ENCODE data around the gene HSPA4.
"Not testable (repeated sequence)": the region's sequence is repeated elsewhere in the genome, so short reads cannot be mapped to it uniquely, and the experiment has no call there.

HSPA4 gene

GRCh38 chr5:133051542-133052316 lies at the start of gene HSPA4:
TSS of gene HSPA4 (plus strand) at chr5:133052013. CDS start at chr5:133052251, 238 bp downstream.
- peak; percentile 95 for DNase-seq (ENCODE audit: low read depth in 2 of 2, low spot score in 1 of 2)

GRCh38 chr5:133006653-133007052 lies 45.2 kb upstream of the HSPA4 start:
- no peak for DNase-seq (ENCODE audit: low read depth in 2 of 2, low spot score in 1 of 2)

DNA sequence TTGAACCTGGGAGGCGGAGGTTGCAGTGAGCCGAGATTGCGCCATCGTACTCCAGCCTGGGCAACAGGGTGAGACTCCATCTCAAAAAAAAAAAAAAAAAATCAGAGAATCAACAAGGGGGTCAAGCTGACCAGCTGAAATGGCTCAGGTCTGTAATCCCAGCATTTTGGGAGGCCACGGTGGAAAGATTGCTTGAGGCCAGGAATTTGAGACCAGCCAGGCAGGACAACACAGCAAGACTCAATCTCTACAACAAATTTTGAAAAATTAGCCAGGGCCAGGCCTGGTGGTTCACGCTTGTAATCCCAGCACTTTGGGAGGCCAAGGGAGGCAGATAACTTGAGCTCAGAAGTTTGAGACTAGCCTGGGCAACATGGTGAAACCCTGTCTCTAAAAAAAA lies 43.4 kb upstream of the HSPA4 start:
- DNase-seq (ENCODE audit: low read depth in 2 of 2, low spot score in 1 of 2): not testable (repeated sequence)

- DNase-seq (ENCODE audit: low read depth in 2 of 2, low spot score in 1 of 2): no peak
Observed at GRCh38 chr5:133015466-133015865, 36.3 kb upstream of the HSPA4 start.

DNA sequence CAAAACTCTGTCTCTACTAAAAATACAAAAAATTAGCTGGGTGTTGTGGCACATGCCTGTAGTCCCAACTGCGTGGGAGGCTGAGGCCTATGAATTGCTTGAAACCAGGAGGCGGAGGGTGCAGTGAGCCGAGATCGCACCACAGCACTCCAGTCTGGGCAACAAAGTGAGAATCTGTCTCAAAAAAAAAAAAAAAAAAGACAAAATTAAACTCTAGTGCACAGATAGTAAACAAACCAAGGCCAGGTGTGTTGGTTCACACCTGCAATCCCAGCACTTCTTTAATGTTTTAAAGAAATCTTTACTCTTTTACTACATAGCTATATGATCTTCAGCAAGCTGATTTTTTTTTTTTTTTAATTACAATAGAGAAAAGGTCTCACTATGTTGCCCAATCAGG lies 33.8 kb upstream of the HSPA4 start:
- no peak for DNase-seq (ENCODE audit: low read depth in 2 of 2, low spot score in 1 of 2)

DNA sequence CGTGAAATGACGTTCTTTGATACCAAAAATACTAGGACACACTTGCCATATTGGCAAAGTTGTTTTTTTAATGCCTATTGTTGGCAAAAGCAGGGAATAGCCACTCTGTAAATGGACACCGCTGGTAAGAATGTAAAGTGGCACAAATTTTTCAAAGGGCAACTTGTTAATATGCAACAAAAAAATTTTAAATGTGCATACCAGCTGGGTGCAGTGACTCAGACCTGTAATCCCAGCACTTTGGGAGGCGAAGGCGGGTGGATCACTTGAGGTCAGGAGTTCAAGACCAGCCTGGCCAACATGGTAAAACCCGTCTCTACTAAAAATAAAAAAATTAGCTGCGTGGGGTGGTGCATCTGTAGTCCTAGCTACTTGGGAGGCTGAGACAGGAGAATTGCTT lies 32.3 kb upstream of the HSPA4 start:
- not testable (repeated sequence) for DNase-seq (ENCODE audit: low read depth in 2 of 2, low spot score in 1 of 2)

DNA sequence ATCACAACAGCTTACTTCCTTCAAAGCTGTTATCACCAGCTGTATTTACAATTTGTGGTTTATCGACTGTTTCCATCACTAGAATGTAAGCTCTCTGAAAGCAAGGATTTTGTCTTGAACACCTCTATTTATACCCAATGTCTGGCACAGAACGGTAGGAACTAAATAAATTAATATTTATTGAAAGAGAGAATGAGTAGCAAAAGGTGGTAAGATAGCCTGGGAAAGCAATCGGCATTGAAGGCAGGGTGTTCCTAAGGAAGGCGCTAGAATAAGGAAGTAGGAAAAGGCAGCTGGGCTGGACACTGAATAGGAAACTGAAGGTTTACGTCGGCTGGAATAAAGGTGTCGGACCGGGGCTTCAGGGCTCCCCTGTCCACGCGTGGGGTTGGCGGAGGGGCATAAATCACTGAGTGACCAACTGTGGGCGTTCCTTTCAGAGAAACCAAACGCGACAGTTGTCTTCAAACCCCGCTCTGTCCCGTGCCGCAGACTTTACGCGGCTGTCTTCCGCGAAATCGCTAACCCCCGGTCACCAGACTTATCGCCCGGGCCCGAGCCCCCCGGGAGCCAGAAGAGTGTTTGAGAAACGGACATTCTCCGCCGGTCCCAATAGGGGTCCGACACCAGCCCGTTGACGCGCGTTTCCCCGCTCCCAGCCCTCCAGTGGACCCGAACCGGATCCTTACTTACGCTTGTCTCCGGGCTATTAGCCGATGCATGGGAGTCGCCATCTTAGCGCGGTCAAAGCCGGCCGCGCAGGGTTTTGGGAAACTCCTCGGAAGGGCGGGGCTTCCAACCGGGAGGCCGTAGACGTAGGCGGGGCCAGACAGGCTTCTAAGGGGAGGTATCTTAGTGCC lies 25.8 kb upstream of the HSPA4 start, which contains the start of gene ZCCHC10:
Gene ZCCHC10 (minus strand): TSS at position 746 of the 860 bp plus-strand sequence. CDS start 12 bp downstream, at position 734.
- peak; percentile 71 to 83 for DNase-seq (ENCODE audit: low read depth in 2 of 2, low spot score in 1 of 2)

DNA sequence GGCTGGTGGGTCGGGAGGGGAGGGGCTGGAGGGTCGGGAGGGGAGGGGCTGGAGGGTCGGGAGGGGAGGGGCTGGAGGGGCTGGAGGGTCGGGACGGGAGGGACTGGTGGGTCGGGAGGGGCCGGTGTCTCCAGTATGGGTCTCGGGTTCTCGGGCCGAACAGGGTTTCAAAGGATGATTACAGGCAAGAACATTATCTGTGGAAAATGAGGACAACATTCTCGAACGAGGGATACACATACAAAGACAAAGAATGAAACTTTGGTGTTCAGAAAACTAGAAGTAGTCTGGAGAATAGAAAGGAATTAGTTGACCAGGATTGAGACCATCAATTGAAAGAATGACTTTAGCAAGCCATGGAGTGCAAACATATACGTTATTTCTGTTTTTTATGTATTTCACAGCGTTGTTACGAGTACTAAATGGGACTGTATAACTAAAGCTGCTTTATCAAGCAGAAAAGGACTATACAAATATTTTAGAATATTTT lies 25.1 kb upstream of the HSPA4 start:
- no peak for DNase-seq (ENCODE audit: low read depth in 2 of 2, low spot score in 1 of 2)

DNA sequence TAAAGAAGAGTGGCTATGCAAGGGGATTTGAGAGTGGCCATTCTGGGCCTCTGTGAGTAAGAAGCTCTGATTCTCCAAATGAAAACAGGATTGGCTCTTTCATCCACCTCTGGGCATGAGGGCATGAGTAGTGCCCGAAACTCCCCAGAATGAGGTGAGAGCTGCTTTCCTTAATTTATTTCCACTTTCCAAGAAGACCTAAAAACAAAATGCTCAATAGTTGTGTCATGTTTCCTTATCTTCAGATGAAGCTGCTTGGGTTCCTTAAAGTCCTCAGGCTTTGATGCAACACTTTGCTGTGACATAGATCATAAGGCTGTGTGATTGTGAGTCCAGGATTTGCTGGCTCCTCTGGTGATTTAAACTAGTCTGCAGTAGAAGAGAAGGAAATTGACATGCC lies 22.4 kb upstream of the HSPA4 start:
- no peak for DNase-seq (ENCODE audit: low read depth in 2 of 2, low spot score in 1 of 2)

GRCh38 chr5:133030343-133031005 lies 21.3 kb upstream of the HSPA4 start:
- DNase-seq (ENCODE audit: low read depth in 2 of 2, low spot score in 1 of 2): no peak

GRCh38 chr5:133032852-133033742 lies 18.7 kb upstream of the HSPA4 start:
- no peak for DNase-seq (ENCODE audit: low read depth in 2 of 2, low spot score in 1 of 2)

DNA sequence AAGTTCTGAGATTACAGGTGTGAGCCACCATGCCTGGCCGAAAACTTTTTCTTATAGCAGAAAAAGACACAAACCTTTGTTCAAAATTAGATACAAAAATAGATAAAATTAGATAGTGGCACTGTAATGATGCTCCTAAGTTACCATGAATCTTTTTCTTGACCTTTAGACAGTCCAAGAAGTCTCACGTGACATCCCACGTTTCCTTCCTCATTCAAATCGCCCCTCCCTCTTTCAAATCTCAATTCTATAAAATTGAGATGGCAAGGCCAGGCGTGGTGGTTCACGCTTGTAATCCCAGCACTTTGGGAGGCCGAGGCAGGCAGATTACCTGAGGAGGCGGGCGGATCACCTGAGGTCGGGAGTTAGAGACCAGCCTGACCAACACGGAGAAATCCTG lies 17.7 kb upstream of the HSPA4 start:
- no peak for DNase-seq (ENCODE audit: low read depth in 2 of 2, low spot score in 1 of 2)

DNA sequence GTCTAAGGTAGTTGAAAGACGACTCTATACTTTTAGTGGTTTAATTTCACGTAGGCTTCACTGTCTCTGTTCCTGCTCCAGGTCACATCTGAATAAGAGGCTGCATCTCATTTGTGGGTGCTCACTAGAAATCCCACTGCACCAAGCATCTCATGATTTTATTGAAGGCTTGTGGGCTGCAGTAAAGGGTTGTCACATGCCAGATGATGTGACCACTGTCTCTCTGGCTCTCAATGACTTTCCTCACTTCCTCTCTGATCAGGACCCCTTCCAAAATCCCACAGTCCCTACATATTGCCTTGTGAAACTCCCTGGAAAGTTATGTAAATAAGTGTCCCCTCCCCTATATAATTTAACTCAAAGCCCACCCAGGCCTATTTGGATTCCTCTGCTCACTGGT lies 16.6 kb upstream of the HSPA4 start:
- DNase-seq (ENCODE audit: low read depth in 2 of 2, low spot score in 1 of 2): no peak

DNA sequence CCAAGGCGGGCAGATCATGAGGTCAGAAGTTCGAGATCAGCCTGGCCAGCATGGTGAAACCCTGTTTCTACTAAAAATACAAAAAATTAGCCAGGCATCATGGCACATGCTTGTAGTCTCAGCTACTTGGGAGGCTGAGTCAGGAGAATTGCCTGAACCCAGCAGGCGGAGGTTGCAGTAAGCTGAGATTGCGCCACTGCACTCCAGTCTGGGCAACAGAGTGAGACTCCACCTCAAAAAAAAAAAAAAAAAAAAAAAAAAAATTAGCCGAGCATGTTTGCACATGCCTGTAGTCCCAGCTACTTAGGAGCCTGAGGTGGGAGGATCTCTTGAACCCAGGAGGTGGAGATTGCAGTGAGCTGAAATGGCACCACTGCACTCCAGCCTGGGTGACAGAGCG lies 15.1 kb upstream of the HSPA4 start:
- DNase-seq (ENCODE audit: low read depth in 2 of 2, low spot score in 1 of 2): not testable (repeated sequence)

DNA sequence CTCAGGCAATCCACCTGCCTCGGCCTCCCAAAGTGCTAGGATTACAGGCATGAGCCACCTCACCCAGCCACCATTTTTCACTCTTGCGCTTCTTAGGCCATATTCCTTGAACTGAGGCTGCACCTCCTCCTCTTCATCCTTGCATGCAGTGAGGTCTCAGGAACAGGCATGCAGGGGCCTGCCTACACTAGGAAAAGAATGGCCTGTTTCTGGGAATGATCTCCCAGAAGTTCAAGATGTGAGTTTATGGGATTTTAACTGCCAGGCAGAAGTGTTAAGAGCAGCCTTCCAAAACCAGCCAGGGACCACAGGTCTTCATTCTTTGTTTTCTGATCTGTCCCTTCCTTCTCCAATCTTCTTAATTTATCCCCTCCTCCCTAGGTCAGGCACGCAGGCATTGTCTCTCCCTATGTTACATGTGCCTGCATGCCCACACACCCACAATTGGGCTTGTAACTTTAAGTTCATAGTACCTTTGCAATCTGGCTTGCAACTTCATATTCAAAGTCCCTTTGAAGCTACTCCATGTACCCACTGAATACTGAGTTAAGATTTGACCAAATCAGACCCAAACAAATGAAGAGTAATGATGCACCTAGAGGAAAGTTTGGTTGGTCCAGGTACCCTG lies 10.5 kb upstream of the HSPA4 start:
- no peak for DNase-seq (ENCODE audit: low read depth in 2 of 2, low spot score in 1 of 2)

DNA sequence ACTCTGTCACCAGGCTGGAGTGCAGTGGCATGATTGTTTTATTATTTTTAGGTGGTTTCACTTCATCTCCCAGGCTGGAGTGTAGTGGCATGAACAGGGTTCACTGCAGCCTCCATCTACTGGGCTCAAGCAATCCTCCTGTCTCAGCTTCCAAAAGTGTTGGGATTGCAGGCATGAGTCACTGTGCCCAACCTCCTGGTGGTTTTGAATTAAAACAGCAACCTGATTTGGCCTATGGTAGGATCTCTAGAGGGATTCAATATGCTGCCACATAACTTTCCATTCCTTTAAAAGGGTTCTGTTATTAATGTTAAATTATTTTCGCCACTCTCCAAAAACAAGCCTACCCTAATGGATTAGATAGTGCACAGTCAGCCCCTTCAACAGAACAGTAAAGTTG lies 9.9 kb upstream of the HSPA4 start:
- no peak for DNase-seq (ENCODE audit: low read depth in 2 of 2, low spot score in 1 of 2)

DNA sequence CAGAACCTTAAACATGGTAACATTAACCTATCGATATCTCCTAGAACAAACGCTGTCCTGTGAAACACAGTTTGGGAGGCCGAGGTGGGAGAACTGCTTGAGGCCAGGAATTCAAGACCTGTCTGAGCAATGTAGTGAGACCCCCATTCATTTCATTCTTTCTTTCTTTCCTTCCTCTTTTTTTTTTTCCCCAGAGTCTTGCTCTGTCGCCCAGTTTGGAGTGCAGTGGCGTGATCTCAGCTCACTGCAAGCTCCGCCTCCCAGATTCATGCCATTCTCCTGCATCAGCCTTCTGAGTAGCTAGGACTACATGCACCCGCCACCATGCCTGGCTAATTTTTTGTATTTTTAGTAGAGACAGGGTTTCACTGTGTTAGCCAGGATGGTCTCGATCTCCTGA lies 5.3 kb upstream of the HSPA4 start:
- not testable (repeated sequence) for DNase-seq (ENCODE audit: low read depth in 2 of 2, low spot score in 1 of 2)

DNA sequence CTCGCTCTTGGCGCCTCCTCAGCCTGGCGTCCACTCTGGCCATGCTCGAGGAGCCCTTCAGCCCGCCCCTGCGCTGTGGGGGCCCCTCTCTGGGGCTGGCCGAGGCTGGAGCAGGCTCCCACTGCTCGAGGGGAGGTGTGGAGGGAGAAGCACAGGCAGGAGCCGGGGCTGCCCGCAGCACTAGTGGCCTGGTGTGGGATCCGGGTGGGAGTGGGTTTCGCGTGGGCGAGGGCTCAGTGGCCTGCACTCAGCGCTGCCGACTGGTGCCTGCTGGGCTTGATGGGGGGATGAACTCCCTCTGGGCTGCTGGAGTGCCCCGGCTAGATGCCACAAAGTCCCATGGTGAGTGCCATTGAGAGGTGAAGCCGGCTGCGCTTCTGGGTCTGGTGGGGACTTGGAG lies 4.4 kb upstream of the HSPA4 start:
- DNase-seq (ENCODE audit: low read depth in 2 of 2, low spot score in 1 of 2): no peak

GRCh38 chr5:133048993-133049725 lies 2.7 kb upstream of the HSPA4 start:
- DNase-seq (ENCODE audit: low read depth in 2 of 2, low spot score in 1 of 2): no peak

Measured in stimulated activated CD8-positive, alpha-beta memory T cell treated with anti-CD3 and anti-CD28 coated beads, Interleukin-4, amount 100 ng/mL, for 4 hours (primary cell).